ENCODE measurements around the gene GRM3. TPM values are rescaled to one million over a fixed set of nuclear protein-coding genes. Genes with fewer than 3 reads are reported as not detected.
"Not testable (repeated sequence)": the region's sequence is repeated elsewhere in the genome, so short reads cannot be mapped to it uniquely, and the experiment has no call there.

GRM3 gene
- total RNA-seq (2021; fragmentation: NEBNext Ultra II Directional; extraction: Animal tissue kit (Norgen Biotek cat#: 25700)), result not detected
- long read RNA-seq, partial matches to known transcripts, result 0 of 1 reads
- long read RNA-seq, other reads (novel, unspliced or antisense), result 1 of 1 reads

DNA sequence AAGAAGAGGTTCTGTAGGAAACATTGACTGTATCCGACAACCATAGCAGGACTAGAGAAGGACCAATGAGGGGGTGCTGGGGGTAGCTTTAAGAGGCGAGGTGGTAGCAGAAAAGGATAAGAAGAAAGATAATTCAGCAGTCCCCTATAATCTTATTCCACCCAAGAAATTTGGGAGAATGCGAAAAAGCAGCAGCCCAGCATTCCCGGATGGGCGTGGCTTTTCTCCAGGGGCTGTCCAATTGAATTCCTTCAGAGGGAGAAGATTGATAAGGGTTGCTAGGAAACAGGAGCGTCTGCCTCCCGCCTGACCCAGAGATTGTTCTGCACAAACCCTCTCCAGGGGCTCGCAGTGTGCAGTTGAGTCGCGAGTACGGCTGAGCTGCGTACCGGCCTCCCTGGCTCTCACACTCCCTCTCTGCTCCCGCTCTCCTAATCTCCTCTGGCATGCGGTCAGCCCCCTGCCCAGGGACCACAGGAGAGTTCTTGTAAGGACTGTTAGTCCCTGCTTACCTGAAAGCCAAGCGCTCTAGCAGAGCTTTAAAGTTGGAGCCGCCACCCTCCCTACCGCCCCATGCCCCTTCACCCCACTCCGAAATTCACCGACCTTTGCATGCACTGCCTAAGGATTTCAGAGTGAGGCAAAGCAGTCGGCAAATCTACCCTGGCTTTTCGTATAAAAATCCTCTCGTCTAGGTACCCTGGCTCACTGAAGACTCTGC, at the start of gene GRM3:
GRM3 (plus strand) TSS at position 349 of the 721 bp plus-strand sequence. CDS start 121,237 bp downstream, outside the sequence.
- Mint-ChIP-seq H3K27ac (no peak within 1 kb of the TSS), H3K9me3 (peaks cover 5% of the 10 kb centered on the region; the same call in 1 of the 2 replicates), H3K36me3 (ENCODE audit: low read depth) (no peaks in the 10 kb centered on the region), H3K4me1 (ENCODE audit: low read depth) (no peaks in the 10 kb centered on the region), H3K27me3 (ENCODE audit: insufficient read depth) (no peaks in the 10 kb centered on the region), H3K4me3 (no peak within 1 kb of the TSS)
- TF ChIP-seq CTCF (IDR thresholded peaks at IDR 0.05), result no peak
- DNase-seq, result no peak

GRCh38 chr7:86598311-86598710, 45.4 kb upstream of the GRM3 start:
- Mint-ChIP-seq H3K9me3 (peaks cover 41% of the 10 kb centered on the region), H3K27ac (no peak overlapping the region), H3K4me1 (ENCODE audit: low read depth) (no peaks in the 10 kb centered on the region), H3K27me3 (ENCODE audit: insufficient read depth) (no peaks in the 10 kb centered on the region; the same call in 1 of the 2 replicates), H3K4me3 (no peak overlapping the region), H3K36me3 (ENCODE audit: low read depth) (no peaks in the 10 kb centered on the region)
- TF ChIP-seq CTCF (IDR thresholded peaks at IDR 0.05), result no peak
- DNase-seq, result no peak

- H3K9me3 Mint-ChIP-seq, result peaks cover 45% of the 10 kb centered on the region
- no peak overlapping the region for H3K4me3 Mint-ChIP-seq
- H3K36me3 Mint-ChIP-seq (ENCODE audit: low read depth), result no peaks in the 10 kb centered on the region
- H3K27ac Mint-ChIP-seq, result no peak overlapping the region
- no peak for TF ChIP-seq CTCF (IDR thresholded peaks at IDR 0.05)
- DNase-seq, result no peak
- H3K27me3 Mint-ChIP-seq (ENCODE audit: insufficient read depth), result no peaks in the 10 kb centered on the region; the same call in 1 of the 2 replicates
- no peaks in the 10 kb centered on the region for H3K4me1 Mint-ChIP-seq (ENCODE audit: low read depth)
Measured at GRCh38 chr7:86598721-86599120, 45.0 kb upstream of the GRM3 start.

GRCh38 chr7:86600506-86601290, 43.0 kb upstream of the GRM3 start:
- DNase-seq, result no peak
- no peak for TF ChIP-seq CTCF (IDR thresholded peaks at IDR 0.05)
- no peaks in the 10 kb centered on the region; the same call in 1 of the 2 replicates for H3K27me3 Mint-ChIP-seq (ENCODE audit: insufficient read depth)
- no peaks in the 10 kb centered on the region for H3K36me3 Mint-ChIP-seq (ENCODE audit: low read depth)
- no peak overlapping the region for H3K27ac Mint-ChIP-seq
- H3K4me3 Mint-ChIP-seq, result no peak overlapping the region
- H3K9me3 Mint-ChIP-seq, result peaks cover 54% of the 10 kb centered on the region
- no peaks in the 10 kb centered on the region for H3K4me1 Mint-ChIP-seq (ENCODE audit: low read depth)

GRCh38 chr7:86615711-86616110, 28.0 kb upstream of the GRM3 start:
- H3K4me3 Mint-ChIP-seq; H3K27me3 Mint-ChIP-seq (ENCODE audit: insufficient read depth); H3K36me3 Mint-ChIP-seq (ENCODE audit: low read depth); H3K27ac Mint-ChIP-seq; H3K4me1 Mint-ChIP-seq (ENCODE audit: low read depth); DNase-seq: not testable (repeated sequence)
- H3K9me3 Mint-ChIP-seq, result peaks cover 46% of the 10 kb centered on the region

Data from HFFc6 (cell line).